Activated CD8-positive, alpha-beta T cell treated with anti-CD3 and anti-CD28 coated beads for 36 hours (primary cell): ENCODE data around the gene PPP3CA. TPM values are rescaled to one million over a fixed set of nuclear protein-coding genes. Genes with fewer than 3 reads are reported as not detected.
"Not testable (repeated sequence)": the region's sequence is repeated elsewhere in the genome, so short reads cannot be mapped to it uniquely, and the experiment has no call there.

Experiments
- ATAC-seq: fragments of 200-7000 bp; cut with Tn5 transposase; one replicate; pipeline ENCODE4 v1.10.0; 2021; ENCODE audit warnings: mild to moderate bottlenecking, moderate library complexity
- CTCF ChIA-PET: fragments of 350-600 bp; sonication (Branson Sonifier 250); formaldehyde crosslinking; loops from one replicate; lab custom pipeline; 2021; ENCODE audit warnings: antibody characterized with exemption; lab: Charles Lee
- POLR2A ChIA-PET: fragments of 350-600 bp; sonication (Branson Sonifier 250); formaldehyde crosslinking; loops from one replicate; lab custom pipeline; 2021; ENCODE audit warnings: antibody characterized with exemption; lab: Charles Lee
- DNase-seq: peaks from one replicate; pipeline ENCODE4 v3.0.0-alpha.2; 2020
- H3K27ac Mint-ChIP-seq: one replicate; pipeline ENCODE4 v1.8.0; 2021; ENCODE audit warnings: mild to moderate bottlenecking, mixed read lengths
- H3K27me3 Mint-ChIP-seq: one replicate; pipeline ENCODE4 v1.8.0; 2021; ENCODE audit warnings: mixed read lengths
- H3K36me3 Mint-ChIP-seq: one replicate; pipeline ENCODE4 v1.8.0; 2021; ENCODE audit warnings: low read depth, mixed read lengths
- H3K4me1 Mint-ChIP-seq: one replicate; pipeline ENCODE4 v1.8.0; 2021; ENCODE audit warnings: low read depth, mixed read lengths
- H3K4me3 Mint-ChIP-seq: one replicate; pipeline ENCODE4 v1.8.0; 2021; ENCODE audit warnings: mild to moderate bottlenecking, moderate library complexity, mixed read lengths
- H3K9me3 Mint-ChIP-seq: one replicate; pipeline ENCODE4 v1.8.0; 2021; ENCODE audit warnings: mixed read lengths
- intact Hi-C: fragments of 100-400 bp; cut with micrococcal nuclease; formaldehyde crosslinking; loops from one replicate; pipeline ENCODE4 v1.10.0; 2022
- total RNA-seq, 2 experiments: library from RNA; stranded (reverse); gene quantifications; one replicate each; pipeline ENCODE4 v1.2.3, GENCODE V29; 2021
- TF ChIP-seq, protein P1 (sequence below): fragments of 200-600 bp; IDR thresholded peaks from one replicate; pipeline ENCODE4 v1.8.0; 2022; ENCODE audit warnings: antibody characterized with exemption, mild to moderate bottlenecking

Gene PPP3CA
- total RNA-seq, 2 experiments from 2014 or later = 11.8 to 12.7 TPM

DNA sequence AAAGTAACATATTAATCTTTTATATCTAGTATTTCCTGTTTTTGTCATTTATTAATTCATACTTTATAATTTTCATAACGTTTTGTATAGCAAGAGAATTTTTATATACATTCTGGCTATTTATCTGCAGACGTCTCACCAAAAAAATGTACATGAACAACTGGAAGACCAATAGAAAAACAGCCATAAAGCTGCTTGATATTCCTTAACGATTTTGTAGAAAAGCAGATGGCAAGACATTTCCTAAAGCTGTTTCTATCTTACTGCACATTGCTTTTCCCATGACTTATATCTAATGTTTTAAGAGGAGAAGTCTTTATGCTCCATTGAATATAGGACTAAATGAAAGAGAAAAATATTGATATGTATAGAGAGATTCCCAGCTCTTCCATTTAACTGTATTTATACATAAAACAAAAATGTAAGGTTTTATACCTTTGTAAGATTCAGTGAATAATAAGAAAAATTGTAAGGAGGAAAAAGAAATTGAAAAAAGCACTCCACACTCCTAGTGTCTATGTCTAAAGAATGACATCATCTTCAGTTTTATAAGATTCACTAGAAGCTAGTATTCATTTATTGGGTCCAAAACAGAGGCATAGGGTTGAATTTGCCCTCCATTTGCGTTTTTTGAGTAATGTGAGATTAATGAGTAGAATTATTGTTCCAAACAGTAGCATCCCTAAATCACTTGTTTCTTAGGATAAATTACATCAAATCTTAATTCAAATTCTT lies 248.5 kb downstream of the PPP3CA start:
- POLR2A ChIA-PET = interaction anchor here (0.6 kb wide), 1 partner anchor 632 kb away, joined by 3 read pairs; no protein-coding TSS in a partner anchor
- CTCF ChIA-PET = no interaction called here
- DNase-seq (no peak), ATAC-seq (no peak)
- intact Hi-C loops = no loop called here
- Mint-ChIP-seq H3K27me3 (no peaks in the 10 kb centered on the region), H3K4me1 (peaks cover 8% of the 10 kb centered on the region), H3K36me3 (peaks cover 5% of the 10 kb centered on the region), H3K4me3 (no peak overlapping the region), H3K9me3 (no peaks in the 10 kb centered on the region), H3K27ac (no peak overlapping the region)
- TF ChIP-seq, protein P1, sequence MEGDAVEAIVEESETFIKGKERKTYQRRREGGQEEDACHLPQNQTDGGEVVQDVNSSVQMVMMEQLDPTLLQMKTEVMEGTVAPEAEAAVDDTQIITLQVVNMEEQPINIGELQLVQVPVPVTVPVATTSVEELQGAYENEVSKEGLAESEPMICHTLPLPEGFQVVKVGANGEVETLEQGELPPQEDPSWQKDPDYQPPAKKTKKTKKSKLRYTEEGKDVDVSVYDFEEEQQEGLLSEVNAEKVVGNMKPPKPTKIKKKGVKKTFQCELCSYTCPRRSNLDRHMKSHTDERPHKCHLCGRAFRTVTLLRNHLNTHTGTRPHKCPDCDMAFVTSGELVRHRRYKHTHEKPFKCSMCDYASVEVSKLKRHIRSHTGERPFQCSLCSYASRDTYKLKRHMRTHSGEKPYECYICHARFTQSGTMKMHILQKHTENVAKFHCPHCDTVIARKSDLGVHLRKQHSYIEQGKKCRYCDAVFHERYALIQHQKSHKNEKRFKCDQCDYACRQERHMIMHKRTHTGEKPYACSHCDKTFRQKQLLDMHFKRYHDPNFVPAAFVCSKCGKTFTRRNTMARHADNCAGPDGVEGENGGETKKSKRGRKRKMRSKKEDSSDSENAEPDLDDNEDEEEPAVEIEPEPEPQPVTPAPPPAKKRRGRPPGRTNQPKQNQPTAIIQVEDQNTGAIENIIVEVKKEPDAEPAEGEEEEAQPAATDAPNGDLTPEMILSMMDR = no peak

DNA sequence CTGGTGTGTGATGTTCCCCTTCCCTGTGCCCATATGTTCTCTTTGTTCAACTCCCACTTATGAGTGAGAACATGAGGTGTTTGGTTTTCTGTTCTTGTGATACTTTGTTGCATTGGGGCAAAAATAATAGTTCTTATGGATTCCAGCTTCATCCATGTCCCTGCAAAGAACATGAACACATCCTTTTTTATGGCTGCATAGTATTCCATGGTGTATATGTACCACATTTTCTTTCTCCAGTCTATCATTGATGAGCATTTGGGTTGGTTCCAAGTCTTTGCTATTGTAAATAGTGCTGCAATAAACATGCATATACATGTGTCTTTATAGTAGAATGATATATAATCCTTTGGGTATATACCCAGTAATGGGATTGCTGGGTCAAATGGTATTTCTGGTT lies 254.7 kb downstream of the PPP3CA start:
- H3K9me3 Mint-ChIP-seq, CTCF ChIA-PET, H3K4me3 Mint-ChIP-seq, intact Hi-C loops, ATAC-seq, DNase-seq, POLR2A ChIA-PET, H3K27me3 Mint-ChIP-seq, H3K4me1 Mint-ChIP-seq, H3K27ac Mint-ChIP-seq: not testable (repeated sequence)
- peaks cover 10% of the 10 kb centered on the region for H3K36me3 Mint-ChIP-seq

DNA sequence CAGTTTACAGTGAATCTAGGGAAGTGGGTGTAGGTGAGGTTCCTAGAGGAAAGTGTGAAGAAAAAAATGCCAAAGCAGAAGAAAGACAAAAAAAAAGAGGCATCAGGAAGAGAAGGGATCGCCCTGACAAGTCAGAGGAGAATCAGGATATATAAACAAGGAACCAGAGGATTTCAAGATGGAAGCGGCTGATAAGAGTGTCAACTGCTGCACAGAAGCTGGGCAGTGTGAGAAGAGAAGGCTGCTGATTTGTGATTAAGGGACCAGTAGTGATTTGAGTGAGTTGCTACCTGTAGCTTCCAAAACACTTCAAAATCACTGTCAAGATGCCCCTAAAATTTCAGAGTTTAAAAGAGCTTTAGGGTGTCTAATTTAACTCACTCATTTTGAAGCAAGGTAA lies 258.2 kb downstream of the PPP3CA start:
- ChIA-PET CTCF (interaction anchor here (0.7 to 1.7 kb wide), 2 partner anchors 23 to 80 kb away, joined by 3 to 4 read pairs; no protein-coding TSS in a partner anchor), POLR2A (interaction anchor here (1.7 kb wide), 1 partner anchor 15 kb away, joined by 4 read pairs; no protein-coding TSS in a partner anchor)
- DNase-seq (no peak), ATAC-seq (no peak)
- H3K4me1 Mint-ChIP-seq = no peaks in the 10 kb centered on the region
- no peak overlapping the region for H3K4me3 Mint-ChIP-seq
- H3K27me3 Mint-ChIP-seq = no peaks in the 10 kb centered on the region
- H3K27ac Mint-ChIP-seq = no peak overlapping the region
- TF ChIP-seq, protein P1 = no peak
- intact Hi-C loops = no loop called here
- H3K36me3 Mint-ChIP-seq = peaks cover 10% of the 10 kb centered on the region
- no peaks in the 10 kb centered on the region for H3K9me3 Mint-ChIP-seq

DNA sequence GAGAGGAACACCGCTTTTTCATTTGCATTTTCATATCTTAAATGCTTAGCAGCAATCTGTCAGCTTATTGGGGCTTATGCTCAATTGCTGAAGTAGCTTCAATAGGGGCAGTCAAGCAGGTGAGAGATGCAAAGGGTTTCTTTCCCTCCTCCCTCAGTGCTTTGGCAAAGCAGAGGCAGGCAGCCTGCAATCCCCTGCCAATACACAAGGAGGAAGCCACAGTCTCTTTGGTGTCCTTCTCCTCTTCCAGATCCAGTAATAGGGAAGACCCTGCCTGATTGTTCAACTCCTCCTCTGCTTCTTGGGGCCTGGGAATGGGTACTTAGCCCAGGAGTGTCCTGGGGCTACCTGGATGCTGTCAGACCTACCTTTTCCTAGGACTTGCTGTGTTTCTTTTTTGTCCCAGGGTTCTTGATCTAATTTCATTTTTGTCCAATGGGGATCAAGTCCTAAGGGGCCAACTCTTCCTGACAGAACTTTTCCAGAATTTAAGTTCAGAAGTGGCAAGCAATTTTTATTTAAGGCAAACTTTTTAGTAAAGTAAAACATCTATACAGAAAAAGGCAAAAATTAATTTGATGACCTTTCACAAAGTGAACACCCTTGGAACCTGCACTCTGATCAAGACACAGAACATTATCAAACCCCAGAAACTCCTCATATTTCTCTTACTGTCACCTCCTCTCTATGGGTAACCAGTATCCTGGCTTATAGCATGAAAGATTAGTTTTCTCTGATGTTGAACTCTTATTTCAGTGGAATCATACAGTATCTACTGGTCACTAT lies 260.3 kb downstream of the PPP3CA start:
- no peak overlapping the region for H3K4me3 Mint-ChIP-seq
- no peaks in the 10 kb centered on the region for H3K36me3 Mint-ChIP-seq
- TF ChIP-seq, protein P1 = no peak
- ATAC-seq = no peak
- ChIA-PET POLR2A (no interaction called here), CTCF (no interaction called here)
- intact Hi-C loops = no loop called here
- no peaks in the 10 kb centered on the region for H3K9me3 Mint-ChIP-seq
- no peaks in the 10 kb centered on the region for H3K4me1 Mint-ChIP-seq
- no peak overlapping the region for H3K27ac Mint-ChIP-seq
- no peak for DNase-seq
- no peaks in the 10 kb centered on the region for H3K27me3 Mint-ChIP-seq

DNA sequence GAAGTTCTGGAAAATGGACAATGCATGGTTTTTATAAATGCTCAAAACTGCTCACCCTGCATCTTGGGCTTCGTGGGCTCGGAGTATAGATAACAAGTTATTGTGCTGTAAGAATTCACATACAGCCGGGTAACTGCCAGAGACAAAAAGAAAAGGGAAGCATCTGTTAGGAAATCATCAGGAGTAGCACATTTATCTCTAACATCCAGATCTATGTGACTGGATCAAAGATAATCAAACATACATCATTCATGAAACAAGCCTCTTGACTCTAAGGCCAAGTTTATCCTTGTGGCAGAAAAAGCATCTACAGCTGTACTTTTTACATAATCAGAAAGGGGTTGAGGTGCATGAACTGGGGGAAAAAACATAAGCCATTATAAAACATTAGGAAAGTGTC lies 264.2 kb downstream of the PPP3CA start:
- Mint-ChIP-seq H3K9me3 (peaks cover 1% of the 10 kb centered on the region), H3K27ac (no peak overlapping the region), H3K4me1 (no peaks in the 10 kb centered on the region), H3K27me3 (no peaks in the 10 kb centered on the region), H3K4me3 (no peak overlapping the region), H3K36me3 (peaks cover 7% of the 10 kb centered on the region)
- DNase-seq (no peak), ATAC-seq (no peak)
- ChIA-PET POLR2A (no interaction called here), CTCF (no interaction called here)
- TF ChIP-seq, protein P1 = no peak
- intact Hi-C loops = no loop called here
